GM18868 (cell line): ENCODE measurements around the gene CDHR4.
"Not testable (repeated sequence)": the region's sequence is repeated elsewhere in the genome, so short reads cannot be mapped to it uniquely, and the experiment has no call there.

Source experiments
- ATAC-seq: cut with Tn5 transposase; IDR thresholded peaks from one replicate; pipeline ENCODE4 v1.9.1; 2021; ENCODE audit warnings: mild to moderate bottlenecking, moderate library complexity; ENCODE audit not compliant: unreplicated experiment

CDHR4 gene

GRCh38 chr3:49804141-49805041 lies 4.7 kb upstream of the CDHR4 start:
- no peak for ATAC-seq

- ATAC-seq = peak; percentile 2
These were observed 3.9 kb upstream of the CDHR4 start for GRCh38 chr3:49803465-49804140.

- ATAC-seq = peak; percentile 58
These were observed 3.2 kb upstream of the CDHR4 start, which contains the start of gene INKA1 for GRCh38 chr3:49802719-49803464. INKA1 (plus strand) TSS chr3:49803261; CDS start chr3:49803393, 132 bp downstream.

GRCh38 chr3:49801160-49801559 lies 1.5 kb upstream of the CDHR4 start:
- ATAC-seq = no peak

- ATAC-seq = no peak
These were observed 568 bp downstream of the CDHR4 start for GRCh38 chr3:49799105-49799504.

- no peak for ATAC-seq
These were observed 4.5 kb downstream of the CDHR4 start for GRCh38 chr3:49794926-49795905.

- no peak for ATAC-seq
These were observed 5.2 kb downstream of the CDHR4 start for GRCh38 chr3:49794431-49794830.

GRCh38 chr3:49793486-49794085 lies 6.1 kb downstream of the CDHR4 start:
- ATAC-seq = no peak

GRCh38 chr3:49792371-49793150 lies 7.1 kb downstream of the CDHR4 start:
- ATAC-seq = no peak

GRCh38 chr3:49791571-49791970 lies 8.1 kb downstream of the CDHR4 start:
- no peak for ATAC-seq

GRCh38 chr3:49790626-49791411 lies 8.9 kb downstream of the CDHR4 start:
- no peak for ATAC-seq

GRCh38 chr3:49788056-49788455 lies 11.6 kb downstream of the CDHR4 start:
- ATAC-seq = no peak

- ATAC-seq = no peak
These were observed 12.1 kb downstream of the CDHR4 start for GRCh38 chr3:49787536-49787935.

- no peak for ATAC-seq
These were observed 12.6 kb downstream of the CDHR4 start for GRCh38 chr3:49787182-49787464.

GRCh38 chr3:49786357-49787181 lies 13.1 kb downstream of the CDHR4 start, which contains the start of gene IP6K1:
IP6K1 (minus strand) TSS chr3:49786542; CDS start chr3:49748040, 38,502 bp downstream.
- ATAC-seq = peak; percentile 98

- peak; percentile 40 for ATAC-seq
These were observed 13.9 kb downstream of the CDHR4 start for GRCh38 chr3:49785565-49786356.

- ATAC-seq = not testable (repeated sequence)
These were observed 17.4 kb downstream of the CDHR4 start for GRCh38 chr3:49782277-49782676.
